HepG2 (cell line): ENCODE results near the gene WNT7B. TPM values are rescaled to one million over a fixed set of nuclear protein-coding genes. Genes with fewer than 3 reads are reported as not detected.
A peak's percentile ranks its signal among the peaks of the same experiment; 100 is the strongest.

Experiments
- ATAC-seq: fragments of 200-7000 bp; cut with Tn5 transposase; 3 replicates; pipeline ENCODE4 v1.9.1; 2020; ENCODE audit warnings: mild to moderate bottlenecking, moderate library complexity
- BruUV-seq: library from RNA; stranded (reverse); fragments of 400-500 nt; replicated peaks from 2 replicates; lab custom pipeline; 2021; lab: Mats Ljungman, UMichigan
- CTCF ChIA-PET: fragments of 300-600 bp; formaldehyde crosslinking; extraction: SDS; loops from one replicate; lab custom pipeline; 2021; ENCODE audit warnings: low total read pairs, inconsistent platforms, low intra/inter-chr PET ratio; lab: Yijun Ruan, JAX
- POLR2A ChIA-PET: fragments of 350-600 bp; sonication (Branson Sonifier 250); formaldehyde crosslinking; loops from one replicate; lab custom pipeline; 2020; ENCODE audit warnings: antibody characterized with exemption, inconsistent platforms; lab: Yijun Ruan, JAX
- DNase-seq: peaks from one replicate; pipeline ENCODE4 v3.0.0-alpha.2; 2015; ENCODE audit warnings: low spot score
- FAIRE-seq: peaks from 3 replicates; lab custom pipeline; 2011; peaks lifted over from hg19 to GRCh38; lab: Jason Lieb, UNC
- H2AFZ ChIP-seq: one replicate; pipeline ENCODE4 v1.6.1; 2011; ENCODE audit warnings: low read length, inconsistent platforms
- H3K27ac ChIP-seq: fragments of 300-600 bp; 3 replicates; pipeline ENCODE4 v1.8.0; 2011; ENCODE audit warnings: mixed run types, mild to moderate bottlenecking, mixed read lengths, low read length, inconsistent platforms; ENCODE audit not compliant: insufficient read depth; ENCODE audit errors: extremely low read length
- H3K27me3 ChIP-seq, 2 experiments: fragments of 200-600 bp in 1 of 2; 2 replicates in 1 of 2; 3 replicates in 1 of 2; pipeline versions ENCODE4 v1.6.0 to v1.8.0; 2011; ENCODE audit warnings: low read length in 2 of 2, mild to moderate bottlenecking in 2 of 2, moderate library complexity in 2 of 2, inconsistent platforms in 1 of 2; ENCODE audit not compliant: insufficient read depth in 2 of 2, control insufficient read depth in 1 of 2
- H3K36me3 ChIP-seq, 2 experiments: fragments of 200-600 bp in 1 of 2; replicated peaks in 1 of 2; 2 replicates in 1 of 2; 3 replicates in 1 of 2; pipeline versions ENCODE4 v1.5.1 to v1.8.0; 2011; ENCODE audit warnings: low read length in 2 of 2, inconsistent platforms in 1 of 2; ENCODE audit not compliant: insufficient read depth in 2 of 2, control insufficient read depth in 1 of 2
- H3K4me1 ChIP-seq: 2 replicates; pipeline ENCODE4 v1.5.1; 2012; ENCODE audit warnings: low read length, inconsistent platforms; ENCODE audit not compliant: insufficient read depth
- H3K4me2 ChIP-seq: 2 replicates; pipeline ENCODE4 v1.6.0; 2011; ENCODE audit warnings: low read depth, low read length, inconsistent platforms
- H3K4me3 ChIP-seq, 3 experiments: fragments of 200-600 bp in 1 of 3; sonication (generic), shearing (Covaris generic) in 1 of 3; replicated peaks in 1 of 3; 2 replicates each; pipeline ENCODE4 v1.5.1; 2011 to 2016; ENCODE audit warnings: low read length in 3 of 3, inconsistent platforms in 2 of 3, low read depth in 2 of 3, mild to moderate bottlenecking in 2 of 3, control low read depth in 1 of 3, mixed read lengths in 1 of 3; ENCODE audit not compliant: insufficient read depth in 1 of 3
- H3K79me2 ChIP-seq: one replicate; pipeline ENCODE4 v1.6.1; 2011; ENCODE audit warnings: low read length, inconsistent platforms; ENCODE audit not compliant: insufficient read depth
- H3K9ac ChIP-seq: 2 replicates; pipeline ENCODE4 v1.6.0; 2011; ENCODE audit warnings: mild to moderate bottlenecking, low read depth, low read length, inconsistent platforms; ENCODE audit not compliant: insufficient read depth
- H3K9me3 ChIP-seq: 2 replicates; pipeline ENCODE4 v1.5.1; 2012; ENCODE audit warnings: mild to moderate bottlenecking, low read length
- H4K20me1 ChIP-seq: 2 replicates; pipeline ENCODE4 v1.6.0; 2011; ENCODE audit warnings: inconsistent platforms, mild to moderate bottlenecking, low read length, moderate library complexity; ENCODE audit not compliant: insufficient read depth
- CENPX ChIP-seq: sonication (generic); formaldehyde crosslinking; IDR thresholded peaks from 2 replicates; pipeline ENCODE4 v1.9.0; 2021; ENCODE audit warnings: mild to moderate bottlenecking, missing genetic modification reagents, moderate library complexity
- ETV6 ChIP-seq: sonication (generic); formaldehyde crosslinking; conservative IDR thresholded peaks from 2 replicates; pipeline ENCODE4 v1.4.0; 2020; ENCODE audit warnings: missing genetic modification reagents
- HIC2 ChIP-seq: sonication (generic); formaldehyde crosslinking; IDR thresholded peaks from 2 replicates; pipeline ENCODE4 v1.9.0; 2022; ENCODE audit warnings: low read depth, missing genetic modification reagents
- HNRNPL ChIP-seq: fragments of 200-400 bp; formaldehyde crosslinking; IDR thresholded peaks from 2 replicates; pipeline ENCODE4 v1.6.1; 2017; ENCODE audit warnings: mild to moderate bottlenecking, low read depth, low read length
- HNRNPUL1 ChIP-seq: fragments of 200-400 bp; formaldehyde crosslinking; IDR thresholded peaks from 2 replicates; pipeline ENCODE4 v1.6.1; 2017; ENCODE audit warnings: low read depth, mild to moderate bottlenecking, low read length, moderate library complexity
- NCOA1 ChIP-seq: sonication (generic); formaldehyde crosslinking; IDR thresholded peaks from 2 replicates; pipeline ENCODE4 v1.9.0; 2021; ENCODE audit warnings: missing genetic modification reagents
- PCBP1 ChIP-seq: fragments of 200-400 bp; formaldehyde crosslinking; IDR thresholded peaks from 2 replicates; pipeline ENCODE4 v1.6.1; 2017; ENCODE audit warnings: mild to moderate bottlenecking, low read depth, low read length, borderline replicate concordance
- TOE1 ChIP-seq: sonication (generic); formaldehyde crosslinking; IDR thresholded peaks from 2 replicates; pipeline ENCODE4 v1.4.0; 2020; ENCODE audit warnings: mild to moderate bottlenecking, missing genetic modification reagents
- ZNF350 ChIP-seq: sonication (generic); formaldehyde crosslinking; IDR thresholded peaks from 2 replicates; pipeline ENCODE4 v1.4.0; 2020; ENCODE audit warnings: mild to moderate bottlenecking, low read depth, missing genetic modification reagents, borderline replicate concordance
- ZNF879 ChIP-seq: sonication (generic); formaldehyde crosslinking; IDR thresholded peaks from 2 replicates; pipeline ENCODE4 v1.8.1; 2023; ENCODE audit warnings: missing genetic modification reagents
- ZXDC ChIP-seq: sonication (generic); formaldehyde crosslinking; IDR thresholded peaks from 2 replicates; pipeline ENCODE4 v1.5.0; 2020; ENCODE audit warnings: mild to moderate bottlenecking, missing genetic modification reagents
- WGBS: methylation state at CpG from one replicate; pipeline ENCODE4 v1.1.6; 2017; ENCODE audit warnings: low lambda C conversion rate; 5-methylcytosine and 5-hydroxymethylcytosine counted together
- in situ Hi-C: cut with HindIII; loops from 2 replicates; pipeline ENCODE4 v1.10.0; 2017; ENCODE audit warnings: low pct_unique_long_range_greater_than_20kb; ENCODE audit not compliant: extremely low pct_ligation_motif_present
- intact Hi-C: fragments of 100-400 bp; cut with micrococcal nuclease; formaldehyde crosslinking; loops from one replicate; pipeline ENCODE4 v1.10.0; 2022; ENCODE audit not compliant: unreplicated experiment
- polyA plus RNA-seq, 8 experiments: library from polyadenylated mRNA; depleted of rRNA in 3 of 8; stranded (reverse) in 7 of 8; unstranded in 1 of 8; fragments of >200 nt; fragmentation: Illumina TruSeq in 4 of 8; extraction: Trizol in 4 of 8; gene quantifications; 2 replicates each; pipeline versions ENCODE4 v1.2.1 to v1.2.3, GENCODE V29; 2011 to 2016; ENCODE audit warnings: low read depth in 4 of 8, missing spikeins in 1 of 8, mixed read lengths in 1 of 8; ENCODE audit not compliant: insufficient read depth in 1 of 8
- total RNA-seq, 5 experiments: library from RNA; depleted of rRNA; stranded (reverse); fragments of >200 nt; fragmentation: Illumina TruSeq; extraction: Trizol; gene quantifications; 2 replicates each; pipeline ENCODE4 v1.2.3, GENCODE V29; 2016; ENCODE audit warnings: low read depth in 1 of 5
- TF ChIP-seq, protein P1 (sequence below): sonication (generic); formaldehyde crosslinking; IDR thresholded peaks from 2 replicates; pipeline ENCODE4 v1.8.1; 2023; ENCODE audit warnings: mild to moderate bottlenecking, missing genetic modification reagents, borderline replicate concordance

WNT7B gene
- total and polyA plus RNA-seq, 2 of the 13 experiments (the other 11 are each of a cell fraction or from before 2014, with no cell fraction given), result 0.09 TPM; not detected in 1

GRCh38 chr22:46012881-46013281, 35.9 kb upstream of the WNT7B start (continued):
- TF ChIP-seq HIC2 (CRISPR knock-in tag) (no peak), HNRNPL (0 out of 2 replicates have a peak, but pooled peaks have one; percentile 14), HNRNPUL1 (no peak), TOE1 (CRISPR knock-in tag) (no peak), ETV6 (CRISPR knock-in tag) (no peak), NCOA1 (CRISPR knock-in tag) (no peak)

DNA sequence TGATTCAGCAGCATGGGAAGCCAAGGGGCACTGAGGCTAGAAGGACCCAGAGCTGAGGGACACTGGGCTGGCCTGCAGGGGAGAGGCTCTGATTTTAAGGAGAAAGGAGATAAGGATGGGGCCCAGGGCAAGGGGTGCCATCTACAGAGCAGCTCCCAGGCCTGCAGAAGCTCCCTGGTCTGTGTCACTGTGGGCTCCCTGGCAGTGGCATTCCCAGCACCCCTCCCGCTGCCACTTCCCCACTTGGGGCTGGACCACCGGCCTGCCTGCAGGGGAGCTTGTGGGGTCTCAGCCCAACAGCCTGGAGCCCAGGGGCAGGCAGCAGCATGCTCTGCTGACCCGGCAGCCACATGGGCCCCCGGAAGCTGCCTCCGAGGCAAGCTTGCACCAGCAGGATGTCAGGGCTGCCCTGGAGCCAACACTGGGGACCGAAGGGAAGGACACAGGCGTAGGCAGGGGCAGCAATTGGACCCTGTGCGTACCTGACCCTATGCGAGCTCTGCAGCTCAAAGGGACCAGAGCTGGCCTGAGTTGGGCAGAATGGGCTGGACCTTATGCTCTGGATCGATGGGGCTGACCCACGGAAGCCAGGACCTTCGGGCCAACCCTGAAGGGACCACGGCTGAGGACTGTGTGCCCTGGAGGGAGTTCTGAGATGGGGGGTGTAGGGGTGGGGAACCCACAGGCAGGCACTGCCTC, 35.4 kb upstream of the WNT7B start:
- no peak overlapping the region for H3K27ac ChIP-seq
- H2AFZ ChIP-seq, result no peak overlapping the region
- CTCF ChIA-PET, result interaction anchor here (1.6 to 2.7 kb wide), 2 partner anchors 24 to 104 kb away, joined by 7 to 33 read pairs; no protein-coding TSS in a partner anchor
- FAIRE-seq (no peak), DNase-seq (no peak), ATAC-seq (peak; percentile 2; the same call in 2 of the 3 replicates)
- TF ChIP-seq, protein P1, sequence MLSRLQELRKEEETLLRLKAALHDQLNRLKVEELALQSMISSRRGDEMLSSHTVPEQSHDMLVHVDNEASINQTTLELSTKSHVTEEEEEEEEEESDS (CRISPR knock-in tag), result no peak
- 0 out of 2 replicates have a peak, but pooled peaks have one; percentile 43 for TF ChIP-seq PCBP1
- no peak for TF ChIP-seq ZNF350 (CRISPR knock-in tag)
- TF ChIP-seq CENPX (CRISPR knock-in tag), result no peak
- 0 out of 2 replicates have a peak, but pooled peaks have one; percentile 3 for TF ChIP-seq ZXDC (CRISPR knock-in tag)
- TF ChIP-seq ZNF879 (CRISPR knock-in tag), result no peak
- H4K20me1 ChIP-seq, result no peaks in the 10 kb centered on the region
- no peaks in the 10 kb centered on the region for H3K36me3 ChIP-seq
- H3K4me2 ChIP-seq, result peak overlapping the region; percentile 62; the same call in 1 of the 2 replicates
- H3K4me1 ChIP-seq, result peaks cover 40% of the 10 kb centered on the region
- no peaks in the 10 kb centered on the region for H3K79me2 ChIP-seq
- in situ Hi-C loops, result loop anchor here (5.0 to 10.0 kb wide), 2 partner anchors 95 to 302 kb away; no protein-coding TSS in a partner anchor
- POLR2A ChIA-PET, result interaction anchor here (0.9 to 2.5 kb wide), 5 partner anchors 14 to 151 kb away, joined by 4 to 13 read pairs (median 8); no protein-coding TSS in a partner anchor
- intact Hi-C loops, result no loop called here
- no peak overlapping the region; a peak in 1 of 6 replicates for H3K4me3 ChIP-seq
- peaks cover 0 to 3% of the 10 kb centered on the region in 2 experiments; a peak in 1 of 5 replicates for H3K27me3 ChIP-seq
- no TSS peak for BruUV-seq
- peaks cover 6% of the 10 kb centered on the region for H3K9me3 ChIP-seq
- H3K9ac ChIP-seq, result no peak overlapping the region
- WGBS, result 100% methylated on average over 1 of the region's 13 CpGs
